ENCODE data around the gene NEURL4.

The NEURL4 gene

DNA sequence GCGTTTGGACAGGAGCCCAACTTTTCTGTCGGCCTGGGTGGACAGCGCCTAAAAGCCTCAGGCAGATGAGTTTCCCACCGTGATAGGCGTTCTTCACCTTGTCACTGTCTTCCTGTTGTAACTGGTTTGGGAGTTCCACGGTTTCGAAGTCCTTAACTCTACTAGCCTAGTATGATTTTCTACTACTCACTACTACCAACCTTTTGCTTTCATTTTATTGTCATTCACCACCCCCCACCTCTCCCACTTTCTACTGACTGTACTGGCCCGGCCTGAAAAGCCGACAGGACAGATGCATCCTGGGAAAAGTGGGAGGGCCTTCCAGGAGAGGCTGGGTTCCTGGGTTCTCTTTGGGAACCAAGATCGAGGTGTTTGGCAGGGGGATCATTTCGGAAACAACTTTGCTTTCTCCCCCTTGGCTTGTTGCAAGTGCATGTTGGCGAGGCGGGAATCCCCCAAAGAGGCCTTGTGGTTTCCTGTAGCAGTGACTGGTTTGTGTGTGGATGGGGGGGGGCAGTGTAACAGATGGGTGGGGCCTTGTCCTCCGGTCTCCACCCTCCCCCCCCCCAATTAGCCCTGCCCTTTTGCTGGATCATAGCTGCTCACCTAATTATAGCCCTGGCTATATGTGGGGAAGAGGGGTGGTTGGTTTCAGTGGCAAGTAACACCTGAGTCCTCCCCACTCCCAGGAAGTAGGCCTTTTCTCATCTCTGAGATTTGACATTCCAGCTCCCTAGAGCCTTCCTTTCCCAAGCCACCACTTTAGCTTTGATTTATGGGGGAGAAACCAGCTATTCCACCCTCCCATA is 20.3 kb downstream of the NEURL4 start:
- peak overlapping the region; percentile 81 for H3K4me3 ChIP-seq (ENCODE audit: low read length)
- peak; percentile 90 for DNase-seq (ENCODE audit: low read depth, low spot score)

DNA sequence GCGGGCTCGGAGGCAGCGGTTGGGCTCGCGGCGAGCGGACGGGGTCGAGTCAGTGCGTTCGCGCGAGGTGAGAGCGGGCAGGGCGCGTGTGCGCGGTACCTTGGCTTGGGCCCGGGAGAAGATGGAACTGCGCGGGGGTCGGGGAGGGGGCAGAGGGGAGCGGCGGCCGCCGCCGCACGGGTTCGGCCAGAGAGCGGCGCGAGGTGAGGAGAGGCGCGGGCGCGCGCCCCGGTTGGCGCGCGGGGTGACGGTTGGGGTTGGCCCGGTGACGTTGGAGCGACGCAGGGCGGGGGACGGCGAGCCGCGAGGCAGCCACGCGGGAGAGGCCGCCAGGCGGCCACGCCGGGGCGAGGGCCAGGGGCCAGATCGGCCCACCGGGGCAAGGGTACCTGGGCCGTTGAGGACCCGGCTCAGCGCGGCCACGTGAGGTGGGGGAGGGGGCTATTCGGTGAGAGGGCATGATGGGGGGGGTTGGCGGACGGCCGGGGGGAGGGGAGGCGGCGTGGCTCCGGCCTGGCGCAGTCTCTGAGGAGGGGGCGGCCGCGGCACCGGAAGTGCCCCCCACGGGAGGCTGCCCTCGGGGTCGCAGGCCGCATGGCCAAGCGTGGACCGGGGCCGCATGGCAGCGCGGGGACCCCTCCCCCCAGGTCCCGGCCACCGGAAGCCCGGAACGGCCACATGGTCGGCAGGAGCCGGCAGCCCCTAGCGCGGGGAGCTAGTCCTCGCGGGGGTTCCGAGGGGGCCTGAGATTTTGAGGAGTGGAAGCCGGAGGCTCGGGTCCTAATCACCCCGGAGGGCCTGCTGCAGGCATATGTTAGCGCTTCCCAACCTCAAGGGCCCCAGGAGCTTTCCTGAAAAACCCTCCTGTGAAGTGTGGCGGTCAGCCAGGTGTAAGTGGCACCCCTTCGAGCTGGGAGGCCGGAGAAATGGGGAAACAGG is 21.2 kb downstream of the NEURL4 start:
- no peak for DNase-seq (ENCODE audit: low read depth, low spot score)

DNA sequence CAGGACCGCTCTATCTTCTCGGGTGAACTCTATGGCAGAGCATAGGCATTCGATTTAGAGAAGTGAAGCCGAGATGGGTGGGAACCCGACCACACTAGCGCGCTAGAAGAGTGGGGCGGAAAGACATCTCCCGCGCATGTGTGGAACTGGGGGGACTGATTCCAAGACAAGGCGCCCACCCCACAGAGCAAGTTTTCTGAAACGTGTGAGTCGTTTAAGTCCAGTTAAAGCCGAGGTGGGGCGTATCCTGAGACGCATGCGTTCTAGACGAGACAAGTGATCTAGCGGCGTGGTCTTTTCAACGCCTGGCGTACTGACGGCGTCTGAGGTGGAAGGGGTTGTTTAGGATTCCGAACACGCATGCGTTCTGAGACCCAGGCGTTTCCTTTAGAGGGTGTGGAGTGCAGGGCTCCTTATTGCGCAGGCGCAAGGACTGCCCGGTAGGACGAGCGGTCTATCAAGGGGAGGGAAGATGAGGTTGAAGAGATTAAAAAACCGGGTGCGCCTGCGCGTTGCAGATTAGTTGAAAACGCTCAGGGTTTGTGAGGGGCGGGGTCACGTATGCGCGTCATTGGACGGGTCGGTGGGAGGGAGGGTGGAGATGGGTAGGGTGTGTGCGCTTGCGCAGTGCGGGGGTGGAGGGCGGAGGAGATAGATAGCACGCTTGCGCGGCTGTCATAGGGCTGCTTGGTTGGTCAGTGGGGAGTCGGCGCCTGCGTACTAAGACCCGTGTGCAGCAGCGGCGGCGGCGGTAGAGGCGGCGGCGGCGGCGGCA is 22.0 kb downstream of the NEURL4 start, which contains the start of gene EIF5A:
EIF5A (plus strand) TSS at position 718 of the 775 bp plus-strand sequence. CDS start 2,008 bp downstream, outside the sequence.
- peak; percentile 100 for DNase-seq (ENCODE audit: low read depth, low spot score)
- H3K4me3 ChIP-seq (ENCODE audit: low read length), result peak within 1 kb of the TSS; percentile 81

More for the DNA sequence above, 21.2 kb downstream of the NEURL4 start:
- peak overlapping the region; percentile 81 for H3K4me3 ChIP-seq (ENCODE audit: low read length)

DNA sequence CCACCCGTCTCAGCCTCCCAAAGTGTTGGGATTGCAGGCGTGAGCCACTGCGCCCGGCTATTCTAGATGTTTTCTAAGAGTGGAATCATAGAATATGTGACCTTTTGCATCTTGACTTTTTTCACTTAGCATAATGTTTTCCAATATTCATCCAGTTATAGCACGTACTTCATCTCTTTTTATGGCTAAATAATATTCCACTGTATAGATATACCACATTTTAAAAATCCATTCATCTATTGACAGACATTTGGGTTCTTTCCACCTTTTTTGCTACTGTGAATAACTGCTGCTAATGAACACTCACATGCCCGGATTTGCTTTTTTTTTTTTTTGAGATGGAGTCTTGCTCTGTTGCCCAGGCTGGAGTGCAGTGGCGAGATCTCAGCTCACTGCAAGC is 25.0 kb downstream of the NEURL4 start:
- H3K4me3 ChIP-seq (ENCODE audit: low read length), result no peak overlapping the region
- DNase-seq (ENCODE audit: low read depth, low spot score), result no peak

DNA sequence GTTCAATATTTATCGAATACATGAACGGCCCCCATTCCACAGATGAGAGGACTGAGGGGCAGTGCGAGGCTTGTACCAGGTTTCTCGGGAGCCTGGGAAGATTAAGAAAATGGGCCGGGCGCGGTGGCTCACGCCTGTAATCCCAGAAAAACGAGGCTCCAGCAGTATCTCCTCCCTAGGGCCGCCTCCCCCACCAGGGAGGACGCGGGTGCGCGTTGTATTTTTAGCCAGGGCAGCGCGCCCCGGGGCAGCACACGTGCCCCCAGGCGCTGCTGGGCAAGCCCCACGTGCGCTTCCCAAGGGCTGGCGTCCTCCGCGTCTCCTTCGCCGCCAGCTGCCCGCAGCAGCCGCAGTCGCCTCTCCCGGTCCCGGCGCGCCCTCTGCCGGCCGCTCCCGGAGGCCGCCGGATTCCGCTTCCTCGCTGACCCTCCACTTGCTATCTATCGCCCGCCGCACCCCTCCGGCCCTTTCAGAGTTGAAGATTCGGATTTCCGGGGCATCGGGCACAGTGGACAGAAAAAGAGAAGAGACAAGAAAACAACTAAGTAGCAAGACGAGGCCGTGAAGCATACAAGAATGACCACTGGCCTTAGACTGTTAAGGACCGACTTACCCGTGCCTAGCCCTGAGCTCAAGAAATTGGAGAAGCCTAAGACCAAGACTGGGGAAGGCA is 32.8 kb downstream of the NEURL4 start:
- peak overlapping the region; percentile 3; the same call in 1 of the 2 replicates for H3K4me3 ChIP-seq (ENCODE audit: low read length)
- DNase-seq (ENCODE audit: low read depth, low spot score), result no peak

DNA sequence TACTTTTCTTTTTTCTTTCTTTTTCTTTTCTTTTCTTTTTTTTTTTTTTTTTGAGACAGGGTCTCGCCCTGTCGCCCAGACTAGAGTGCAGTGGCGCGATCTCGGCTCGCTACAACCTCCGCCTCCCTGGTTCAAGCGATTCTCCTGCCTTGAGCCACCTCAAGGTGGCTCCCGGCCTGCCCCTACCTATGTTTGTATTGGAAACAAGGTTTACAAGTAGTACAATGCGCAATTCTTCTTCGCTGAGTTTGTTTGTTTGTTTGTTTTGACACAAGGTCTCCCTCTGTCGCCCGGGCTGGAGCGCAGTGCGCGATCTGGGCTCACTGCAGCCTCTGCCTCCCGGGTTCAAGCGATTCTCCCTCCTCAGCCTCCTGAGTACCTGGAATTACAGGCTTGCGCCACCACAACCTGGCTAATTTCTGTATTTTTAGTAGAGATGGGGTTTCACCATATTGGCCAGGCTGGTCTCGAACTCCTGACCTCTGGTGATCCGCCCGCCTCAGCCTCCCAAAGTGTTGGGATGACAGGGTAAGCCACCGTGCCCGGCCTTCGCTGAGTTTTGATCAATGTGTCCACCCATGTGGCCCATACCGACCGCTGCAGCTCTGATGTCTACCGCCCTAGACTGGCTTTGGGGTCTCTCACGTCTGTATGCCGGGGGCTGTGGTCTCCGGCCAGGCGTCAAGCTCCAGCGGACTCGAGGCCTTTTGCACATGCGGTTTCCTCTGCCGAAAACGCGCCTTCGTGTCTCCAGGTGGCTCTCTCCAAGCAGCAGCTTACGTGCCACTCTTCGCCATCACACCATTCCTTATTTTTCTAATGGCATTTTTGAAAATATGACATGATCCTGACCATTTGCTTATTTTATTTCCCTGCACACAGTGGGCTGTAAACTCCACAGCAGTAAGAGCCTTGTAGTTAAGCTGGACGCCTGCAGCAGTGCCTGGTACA is 33.6 kb downstream of the NEURL4 start:
- peak overlapping the region; percentile 56 for H3K4me3 ChIP-seq (ENCODE audit: low read length)
- DNase-seq (ENCODE audit: low read depth, low spot score), result no peak

DNA sequence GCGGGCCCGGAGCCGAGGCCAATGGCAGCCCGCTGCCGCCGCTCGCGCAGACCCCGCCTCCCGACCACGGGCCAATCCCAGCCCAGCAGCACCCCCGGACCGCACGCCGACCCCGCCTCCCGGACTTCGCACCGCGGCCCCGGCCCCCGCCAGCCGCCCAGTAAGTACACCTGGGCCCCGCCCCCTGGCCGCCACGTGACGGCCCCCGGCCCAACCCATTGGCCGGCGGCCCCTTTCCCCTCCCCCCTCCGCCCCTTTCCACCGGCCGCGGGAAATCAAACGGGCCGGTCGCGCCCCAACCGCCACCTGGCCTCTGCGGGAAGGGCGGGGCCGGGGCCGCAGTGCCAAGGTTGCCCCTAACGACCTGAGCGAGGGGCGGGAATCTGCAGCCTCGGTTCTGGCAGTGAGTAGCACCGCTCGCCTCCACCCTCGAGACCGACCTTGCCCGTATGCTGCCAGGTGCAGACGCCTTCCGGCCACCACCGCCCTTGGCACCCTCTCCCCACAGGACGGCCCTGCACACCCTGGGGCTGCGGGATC is 34.5 kb downstream of the NEURL4 start, which contains the start of gene YBX2:
YBX2 (minus strand) TSS at position 26 of the 540 bp plus-strand sequence. CDS start 139 bp downstream, outside the sequence.
- peak within 1 kb of the TSS; percentile 56 for H3K4me3 ChIP-seq (ENCODE audit: low read length)
- DNase-seq (ENCODE audit: low read depth, low spot score), result peak; percentile 76

DNA sequence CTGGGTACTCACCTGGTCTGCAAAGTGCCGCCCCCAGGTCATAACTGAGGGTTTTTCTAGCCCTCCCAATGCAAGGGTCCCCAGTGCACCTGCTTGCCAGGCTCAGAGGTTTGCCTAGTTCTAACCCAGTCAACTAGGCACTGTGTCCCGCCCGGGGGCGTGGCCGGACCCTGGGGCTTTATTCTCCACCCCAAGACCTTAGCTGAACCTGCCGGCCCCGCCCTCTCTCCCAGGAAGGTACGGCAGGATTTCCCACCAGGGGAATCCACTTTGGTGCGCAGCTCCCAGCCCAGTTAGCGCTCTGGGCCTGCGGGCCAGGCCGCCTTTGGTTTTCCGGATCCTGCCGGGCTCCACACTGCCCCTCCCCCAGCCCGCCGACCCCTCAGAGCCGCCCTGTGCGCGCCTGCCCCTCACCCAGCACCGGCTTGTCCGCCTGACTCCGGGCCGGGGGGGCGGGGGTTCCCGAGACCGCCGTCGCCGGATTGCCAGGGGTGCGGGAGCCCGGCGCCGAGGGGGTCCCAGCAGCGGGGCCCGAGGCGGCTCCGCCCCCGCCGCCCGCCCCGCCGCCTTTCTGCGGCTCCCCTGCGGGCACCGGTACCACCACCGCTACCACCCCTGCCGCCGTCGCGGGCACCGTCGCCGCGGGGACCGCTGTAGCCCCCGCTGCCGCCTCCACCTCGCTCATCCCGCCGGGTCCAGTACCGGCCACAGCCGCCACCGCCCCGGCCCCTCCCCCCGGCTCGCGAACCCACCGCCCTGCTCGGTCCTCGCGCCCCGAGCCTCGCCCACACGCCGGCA is 35.1 kb downstream of the NEURL4 start:
- DNase-seq (ENCODE audit: low read depth, low spot score), result no peak
- peak overlapping the region; percentile 21 for H3K4me3 ChIP-seq (ENCODE audit: low read length)

DNA sequence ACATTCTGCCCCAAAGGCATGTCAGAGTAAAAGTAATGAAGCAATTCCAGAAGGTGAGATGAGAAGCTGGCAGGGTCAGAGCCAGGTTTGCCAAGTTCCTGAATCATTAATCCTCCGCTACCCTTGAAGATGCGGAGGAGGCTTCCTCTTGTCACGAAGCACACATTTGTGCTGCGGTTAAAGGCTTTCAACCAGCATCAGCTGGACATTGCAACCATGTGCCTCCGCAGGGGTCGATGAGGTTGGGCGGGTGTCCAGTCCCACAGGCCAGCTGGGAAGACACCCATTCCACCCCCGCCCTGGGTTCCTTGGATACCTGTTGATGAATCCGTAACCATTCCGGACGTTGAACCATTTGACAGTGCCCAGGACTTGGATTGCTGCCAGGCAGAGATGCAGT is 36.0 kb downstream of the NEURL4 start:
- H3K4me3 ChIP-seq (ENCODE audit: low read length), result no peak overlapping the region
- no peak for DNase-seq (ENCODE audit: low read depth, low spot score)

DNA sequence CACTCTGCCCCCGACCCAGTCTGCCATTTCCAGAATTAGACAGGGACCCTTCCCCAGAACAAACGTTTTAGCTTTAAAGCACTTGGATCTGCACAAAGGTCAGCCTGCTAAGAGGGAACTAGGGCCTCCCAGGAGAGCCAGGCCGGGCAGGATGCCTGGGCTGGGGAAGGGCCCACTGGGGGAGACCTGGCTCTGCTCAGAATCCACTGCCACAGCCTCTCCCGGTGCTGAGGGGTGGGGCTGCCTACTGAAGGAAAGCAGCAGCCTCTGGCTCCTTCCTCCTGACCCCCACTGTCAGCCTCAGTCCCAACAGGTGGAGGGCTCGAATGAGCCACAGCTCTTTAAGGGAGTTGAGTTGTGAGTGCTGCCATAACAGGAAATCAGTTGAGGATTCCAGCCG is 36.4 kb downstream of the NEURL4 start:
- DNase-seq (ENCODE audit: low read depth, low spot score), result no peak
- no peak overlapping the region for H3K4me3 ChIP-seq (ENCODE audit: low read length)

DNA sequence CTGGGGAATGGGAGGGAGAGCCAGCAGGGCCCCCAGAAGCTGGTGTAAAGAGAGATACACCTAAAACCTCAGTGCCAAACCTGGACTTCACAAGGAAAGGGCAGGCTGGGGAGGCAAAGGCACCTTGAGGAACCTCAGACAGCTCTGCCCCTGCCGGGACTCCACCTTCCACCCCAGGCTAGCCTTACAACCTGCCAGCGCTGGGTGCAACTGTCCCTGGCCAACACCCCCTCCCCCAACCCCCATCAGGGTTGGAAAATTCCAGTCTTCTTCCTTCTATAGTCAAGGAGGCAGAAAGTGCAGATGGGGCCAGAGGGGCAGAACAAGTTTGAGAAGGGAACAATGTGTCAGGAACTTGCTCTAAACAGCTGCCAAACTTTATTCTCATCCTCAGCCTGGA is 36.9 kb downstream of the NEURL4 start:
- DNase-seq (ENCODE audit: low read depth, low spot score), result no peak
- H3K4me3 ChIP-seq (ENCODE audit: low read length), result no peak overlapping the region

DNA sequence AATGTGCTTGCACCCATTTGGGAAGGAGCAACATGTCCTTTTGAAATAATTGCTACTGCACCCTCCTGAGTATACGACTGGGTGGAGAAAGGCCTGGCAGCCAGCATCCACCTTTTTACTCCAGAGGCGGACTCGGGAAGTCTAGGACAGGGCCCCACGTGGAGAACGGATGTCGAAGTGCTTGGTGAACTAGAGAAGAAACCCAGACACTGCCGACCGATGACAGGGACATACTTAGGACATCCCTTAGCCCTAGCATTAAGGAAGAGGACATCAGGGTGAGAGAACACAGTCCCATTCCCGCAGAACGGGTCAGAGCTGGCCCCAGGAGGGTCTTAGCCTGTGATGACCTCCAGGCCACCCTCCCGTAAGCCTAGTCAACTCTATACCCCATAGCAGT is 38.5 kb downstream of the NEURL4 start:
- no peak for DNase-seq (ENCODE audit: low read depth, low spot score)
- no peak overlapping the region for H3K4me3 ChIP-seq (ENCODE audit: low read length)

DNA sequence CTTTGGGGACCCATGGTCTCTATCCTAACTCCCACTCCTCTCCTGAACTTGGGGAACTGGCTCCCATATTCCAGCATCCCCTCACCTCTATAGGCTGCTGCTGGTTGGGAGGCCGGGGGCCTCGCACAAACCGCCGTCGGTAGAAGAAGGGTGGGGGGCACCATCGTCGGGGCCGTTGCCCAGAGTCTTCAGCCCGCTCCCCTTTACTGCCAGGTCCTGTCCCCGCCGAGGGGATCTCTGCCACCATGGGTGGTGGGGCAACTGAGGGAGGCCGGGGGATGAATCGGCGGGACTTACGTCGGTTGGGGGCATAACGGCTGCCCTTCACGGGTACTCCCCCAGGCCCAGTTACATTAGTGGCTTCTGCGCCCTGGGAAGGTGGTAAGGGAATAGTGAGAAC is 39.0 kb downstream of the NEURL4 start:
- DNase-seq (ENCODE audit: low read depth, low spot score), result no peak
- no peak overlapping the region for H3K4me3 ChIP-seq (ENCODE audit: low read length)

DNA sequence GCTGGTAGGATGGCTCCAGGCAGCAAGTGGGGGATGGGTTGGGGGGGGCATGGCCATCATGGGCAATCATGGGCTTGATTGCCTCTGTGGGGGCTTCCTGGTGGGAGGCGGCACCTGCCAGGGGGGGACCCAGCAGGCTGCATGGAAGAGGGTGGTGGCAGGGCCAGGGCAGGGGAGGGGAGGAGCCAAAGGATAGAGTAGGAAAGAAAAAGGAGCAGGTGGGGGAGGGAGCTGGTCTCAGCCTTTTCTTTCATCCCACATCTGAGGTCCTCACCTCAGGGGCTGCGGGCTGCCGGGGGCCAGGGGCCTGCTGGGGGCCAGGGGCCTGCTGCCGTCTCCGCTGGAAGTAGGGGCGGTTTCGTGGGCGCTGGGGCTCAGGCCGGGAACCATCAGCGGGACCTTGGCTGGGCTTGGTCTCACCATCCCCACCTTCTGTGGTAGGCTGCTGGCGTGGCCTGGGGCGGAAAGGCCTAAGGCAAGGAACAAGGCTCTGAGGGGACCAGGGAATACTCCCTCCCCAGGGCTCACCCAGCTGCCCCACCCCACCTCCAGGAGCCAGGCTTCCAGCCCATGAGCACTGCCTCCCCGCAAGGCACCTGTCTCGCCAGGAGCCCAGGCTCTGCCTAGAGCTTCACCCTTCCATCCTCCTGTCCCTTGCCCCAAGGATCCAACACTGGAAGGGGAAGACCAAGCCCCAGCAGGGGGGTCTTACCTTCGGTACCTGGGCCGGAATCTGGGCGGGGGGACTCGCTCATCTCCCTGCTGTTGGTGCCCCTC is 39.7 kb downstream of the NEURL4 start:
- DNase-seq (ENCODE audit: low read depth, low spot score), result no peak
- no peak overlapping the region for H3K4me3 ChIP-seq (ENCODE audit: low read length)

DNA sequence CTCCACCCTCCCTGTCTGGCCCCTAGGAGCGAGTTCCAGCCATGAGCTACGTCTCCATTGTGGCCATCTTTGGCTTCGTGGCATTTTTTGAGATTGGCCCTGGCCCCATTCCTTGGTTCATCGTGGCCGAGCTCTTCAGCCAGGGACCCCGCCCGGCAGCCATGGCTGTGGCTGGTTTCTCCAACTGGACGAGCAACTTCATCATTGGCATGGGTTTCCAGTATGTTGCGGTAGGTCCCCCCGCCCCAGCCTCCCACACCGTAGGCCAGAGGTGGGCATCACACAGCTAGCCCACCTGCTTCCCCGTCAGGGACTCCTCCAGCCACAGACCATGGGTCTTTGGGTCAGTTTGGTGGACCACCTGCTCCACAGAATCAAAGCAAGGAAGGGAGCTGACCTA is 43.5 kb downstream of the NEURL4 start:
- H3K4me3 ChIP-seq (ENCODE audit: low read length), result no peak overlapping the region
- no peak for DNase-seq (ENCODE audit: low read depth, low spot score)

DNA sequence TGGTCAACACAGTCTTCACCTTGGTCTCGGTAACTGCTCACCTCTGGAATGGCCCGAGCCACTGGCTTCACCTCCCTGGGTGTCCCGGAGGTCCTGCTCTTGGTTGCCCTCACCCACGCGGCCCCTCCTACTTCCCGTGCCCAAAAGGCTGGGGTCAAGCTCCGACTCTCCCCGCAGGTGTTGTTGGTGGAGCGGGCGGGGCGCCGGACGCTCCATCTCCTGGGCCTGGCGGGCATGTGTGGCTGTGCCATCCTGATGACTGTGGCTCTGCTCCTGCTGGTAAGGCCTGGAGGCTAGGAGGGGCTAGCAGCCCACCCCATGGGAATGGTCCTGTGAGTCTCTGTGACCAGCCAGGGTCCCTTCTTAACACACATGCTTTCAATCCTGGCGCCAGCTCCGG is 44.2 kb downstream of the NEURL4 start:
- no peak for DNase-seq (ENCODE audit: low read depth, low spot score)
- H3K4me3 ChIP-seq (ENCODE audit: low read length), result no peak overlapping the region

All from Jurkat, Clone E6-1 (cell line).